Loucy (cell line): Measurements from ENCODE around the gene PTPRN2.

Source experiments
- H2AFZ ChIP-seq: fragments of 200-600 bp; sonication (generic); 2 replicates; pipeline ENCODE4 v1.6.0; 2016; ENCODE audit warnings: antibody characterized with exemption, mild to moderate bottlenecking, low read length, moderate library complexity
- H3F3A ChIP-seq: fragments of 200-600 bp; 2 replicates; pipeline ENCODE4 v1.6.0; 2016; ENCODE audit warnings: antibody characterized with exemption, low read depth, mild to moderate bottlenecking
- H3K27me3 ChIP-seq: fragments of 200-600 bp; sonication (generic); 2 replicates; pipeline ENCODE4 v1.6.1; 2014; ENCODE audit warnings: low read length, mild to moderate bottlenecking; ENCODE audit not compliant: insufficient read depth, poor library complexity, severe bottlenecking
- H3K36me3 ChIP-seq: fragments of 200-600 bp; sonication (generic); 2 replicates; pipeline ENCODE4 v1.6.1; 2016; ENCODE audit warnings: low read length; ENCODE audit not compliant: insufficient read depth
- H3K4me1 ChIP-seq: fragments of 200-600 bp; sonication (generic); 2 replicates; pipeline ENCODE4 v1.5.1; 2014; ENCODE audit warnings: low read length, mild to moderate bottlenecking; ENCODE audit not compliant: insufficient read depth, poor library complexity, severe bottlenecking
- H3K4me2 ChIP-seq: fragments of 200-600 bp; sonication (generic); 2 replicates; pipeline ENCODE4 v1.6.0; 2014; ENCODE audit warnings: antibody characterized with exemption, low read length, low read depth, mild to moderate bottlenecking; ENCODE audit not compliant: poor library complexity, severe bottlenecking
- H3K4me3 ChIP-seq: fragments of 200-600 bp; sonication (generic); 2 replicates; pipeline ENCODE4 v1.5.1; 2014; ENCODE audit warnings: low read length, mild to moderate bottlenecking, mixed read lengths; ENCODE audit not compliant: poor library complexity, severe bottlenecking
- H3K79me2 ChIP-seq: fragments of 200-600 bp; sonication (generic); 2 replicates; pipeline ENCODE4 v1.6.1; 2014; ENCODE audit warnings: low read length; ENCODE audit not compliant: insufficient read depth
- H3K9ac ChIP-seq: fragments of 200-600 bp; sonication (generic); 2 replicates; pipeline ENCODE4 v1.6.0; 2014; ENCODE audit warnings: mild to moderate bottlenecking, low read depth, low read length, moderate library complexity; ENCODE audit not compliant: poor library complexity, severe bottlenecking
- H3K9me2 ChIP-seq: fragments of 200-600 bp; sonication (generic); replicated peaks from 2 replicates; pipeline ENCODE4 v1.6.1; 2016; ENCODE audit warnings: low read depth, low read length, mixed read lengths
- H3K9me3 ChIP-seq: fragments of 200-600 bp; sonication (generic); 2 replicates; pipeline ENCODE4 v1.6.1; 2014; ENCODE audit warnings: mild to moderate bottlenecking, antibody characterized with exemption, low read length, low read depth; ENCODE audit not compliant: insufficient read depth
- H4K20me1 ChIP-seq: fragments of 200-600 bp; sonication (generic); 2 replicates; pipeline ENCODE4 v1.6.0; 2014; ENCODE audit warnings: antibody characterized with exemption, low read length, mild to moderate bottlenecking; ENCODE audit not compliant: insufficient read depth, poor library complexity, severe bottlenecking
- EZH2phosphoT487 ChIP-seq: fragments of 200-600 bp; IDR thresholded peaks from 2 replicates; pipeline ENCODE4 v1.6.1; 2018; ENCODE audit warnings: antibody characterized with exemption, mild to moderate bottlenecking, moderate library complexity, borderline replicate concordance
- TF ChIP-seq, protein P1 (sequence below): fragments of 200-600 bp; sonication (generic); conservative IDR thresholded peaks from 2 replicates; pipeline ENCODE4 v1.5.1; 2014; ENCODE audit warnings: mild to moderate bottlenecking, antibody characterized with exemption, low read length

The PTPRN2 gene

GRCh38 chr7:158537516-158537882, 50.1 kb downstream of the PTPRN2 start:
- Histone ChIP-seq H3F3A (no peaks in the 10 kb centered on the region), H3K4me2 (no peak overlapping the region), H3K9ac (no peak overlapping the region), H3K4me3 (no peak overlapping the region), H2AFZ (no peak overlapping the region), H3K9me3 (peaks cover 31% of the 10 kb centered on the region; the same call in 1 of the 2 replicates), H3K79me2 (no peaks in the 10 kb centered on the region), H3K4me1 (no peaks in the 10 kb centered on the region), H3K36me3 (no peaks in the 10 kb centered on the region), H4K20me1 (no peaks in the 10 kb centered on the region), H3K9me2 (no peaks in the 10 kb centered on the region), H3K27me3 (no peaks in the 10 kb centered on the region)
- no peak for TF ChIP-seq EZH2phosphoT487
- TF ChIP-seq, protein P1, sequence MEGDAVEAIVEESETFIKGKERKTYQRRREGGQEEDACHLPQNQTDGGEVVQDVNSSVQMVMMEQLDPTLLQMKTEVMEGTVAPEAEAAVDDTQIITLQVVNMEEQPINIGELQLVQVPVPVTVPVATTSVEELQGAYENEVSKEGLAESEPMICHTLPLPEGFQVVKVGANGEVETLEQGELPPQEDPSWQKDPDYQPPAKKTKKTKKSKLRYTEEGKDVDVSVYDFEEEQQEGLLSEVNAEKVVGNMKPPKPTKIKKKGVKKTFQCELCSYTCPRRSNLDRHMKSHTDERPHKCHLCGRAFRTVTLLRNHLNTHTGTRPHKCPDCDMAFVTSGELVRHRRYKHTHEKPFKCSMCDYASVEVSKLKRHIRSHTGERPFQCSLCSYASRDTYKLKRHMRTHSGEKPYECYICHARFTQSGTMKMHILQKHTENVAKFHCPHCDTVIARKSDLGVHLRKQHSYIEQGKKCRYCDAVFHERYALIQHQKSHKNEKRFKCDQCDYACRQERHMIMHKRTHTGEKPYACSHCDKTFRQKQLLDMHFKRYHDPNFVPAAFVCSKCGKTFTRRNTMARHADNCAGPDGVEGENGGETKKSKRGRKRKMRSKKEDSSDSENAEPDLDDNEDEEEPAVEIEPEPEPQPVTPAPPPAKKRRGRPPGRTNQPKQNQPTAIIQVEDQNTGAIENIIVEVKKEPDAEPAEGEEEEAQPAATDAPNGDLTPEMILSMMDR: no peak

- H4K20me1 ChIP-seq: no peaks in the 10 kb centered on the region
- TF ChIP-seq, protein P1: no peak
- no peak for TF ChIP-seq EZH2phosphoT487
- no peaks in the 10 kb centered on the region for H3K4me1 ChIP-seq
- no peaks in the 10 kb centered on the region for H3K36me3 ChIP-seq
- no peak overlapping the region for H3K4me2 ChIP-seq
- H2AFZ ChIP-seq: no peak overlapping the region
- no peak overlapping the region for H3K4me3 ChIP-seq
- no peaks in the 10 kb centered on the region for H3K79me2 ChIP-seq
- H3K9me2 ChIP-seq: no peaks in the 10 kb centered on the region
- no peaks in the 10 kb centered on the region for H3F3A ChIP-seq
- H3K9ac ChIP-seq: no peak overlapping the region
- H3K27me3 ChIP-seq: no peaks in the 10 kb centered on the region
- peaks cover 29% of the 10 kb centered on the region; the same call in 1 of the 2 replicates for H3K9me3 ChIP-seq
Observed at GRCh38 chr7:158536871-158537515, 50.6 kb downstream of the PTPRN2 start.

DNA sequence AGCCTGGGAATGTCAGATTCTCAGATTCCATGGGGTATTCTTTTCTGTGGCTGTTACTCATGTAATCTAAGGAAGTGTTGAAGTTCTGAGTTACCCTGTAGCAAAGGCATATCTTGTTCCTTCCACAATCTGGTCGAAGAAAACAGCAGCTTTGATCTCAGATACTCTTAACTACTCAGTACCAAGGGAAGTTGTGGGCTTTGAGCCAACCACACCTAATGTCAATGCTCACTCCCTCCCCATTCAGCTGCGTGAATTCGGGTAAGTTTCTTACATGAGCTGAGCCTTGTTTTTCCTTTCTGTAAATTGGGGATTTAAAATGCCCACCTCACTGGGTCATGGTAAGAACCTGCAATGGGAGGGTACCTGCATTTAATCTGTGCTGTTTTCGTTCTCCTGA, 52.5 kb downstream of the PTPRN2 start:
- Histone ChIP-seq H3K4me2 (no peak overlapping the region), H2AFZ (no peak overlapping the region), H3K27me3 (no peaks in the 10 kb centered on the region)

More for the DNA sequence above, 52.5 kb downstream of the PTPRN2 start:
- Histone ChIP-seq H3K36me3 (no peaks in the 10 kb centered on the region), H3K4me3 (no peak overlapping the region), H3F3A (no peaks in the 10 kb centered on the region), H4K20me1 (no peaks in the 10 kb centered on the region), H3K79me2 (no peaks in the 10 kb centered on the region), H3K9me3 (peaks cover 29% of the 10 kb centered on the region; the same call in 1 of the 2 replicates), H3K4me1 (no peaks in the 10 kb centered on the region), H3K9me2 (no peaks in the 10 kb centered on the region), H3K9ac (no peak overlapping the region)
- TF ChIP-seq EZH2phosphoT487: no peak
- TF ChIP-seq, protein P1: no peak
